GM06990 (cell line): Measurements from ENCODE around the gene FBXL5.

Source experiments
- DNase-seq: peaks from one replicate; pipeline ENCODE4 v3.0.0-alpha.2; 2011; ENCODE audit not compliant: insufficient read length; ENCODE audit errors: extremely low read depth
- H3K27me3 ChIP-seq: replicated peaks from 2 replicates; pipeline ENCODE4 v1.6.0; 2011; ENCODE audit warnings: low read length; ENCODE audit not compliant: control insufficient read depth, insufficient read depth
- H3K36me3 ChIP-seq: 2 replicates; pipeline ENCODE4 v1.5.1; 2011; ENCODE audit warnings: low read length; ENCODE audit not compliant: control insufficient read depth, insufficient read depth
- H3K4me3 ChIP-seq: replicated peaks from 2 replicates; pipeline ENCODE4 v1.5.1; 2011; ENCODE audit warnings: low read depth, mild to moderate bottlenecking, control low read depth, low read length
- CTCF ChIP-seq: IDR thresholded peaks from 2 replicates; pipeline ENCODE4 v1.5.1; 2011; ENCODE audit warnings: low read length, control low read depth, mild to moderate bottlenecking, inconsistent platforms; ENCODE audit not compliant: insufficient read depth, poor library complexity, severe bottlenecking

FBXL5 gene, protein sequence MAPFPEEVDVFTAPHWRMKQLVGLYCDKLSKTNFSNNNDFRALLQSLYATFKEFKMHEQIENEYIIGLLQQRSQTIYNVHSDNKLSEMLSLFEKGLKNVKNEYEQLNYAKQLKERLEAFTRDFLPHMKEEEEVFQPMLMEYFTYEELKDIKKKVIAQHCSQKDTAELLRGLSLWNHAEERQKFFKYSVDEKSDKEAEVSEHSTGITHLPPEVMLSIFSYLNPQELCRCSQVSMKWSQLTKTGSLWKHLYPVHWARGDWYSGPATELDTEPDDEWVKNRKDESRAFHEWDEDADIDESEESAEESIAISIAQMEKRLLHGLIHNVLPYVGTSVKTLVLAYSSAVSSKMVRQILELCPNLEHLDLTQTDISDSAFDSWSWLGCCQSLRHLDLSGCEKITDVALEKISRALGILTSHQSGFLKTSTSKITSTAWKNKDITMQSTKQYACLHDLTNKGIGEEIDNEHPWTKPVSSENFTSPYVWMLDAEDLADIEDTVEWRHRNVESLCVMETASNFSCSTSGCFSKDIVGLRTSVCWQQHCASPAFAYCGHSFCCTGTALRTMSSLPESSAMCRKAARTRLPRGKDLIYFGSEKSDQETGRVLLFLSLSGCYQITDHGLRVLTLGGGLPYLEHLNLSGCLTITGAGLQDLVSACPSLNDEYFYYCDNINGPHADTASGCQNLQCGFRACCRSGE

GRCh38 chr4:15655223-15656037, at the start of gene FBXL5:
FBXL5 (minus strand) TSS chr4:15655357; CDS start chr4:15655287, 70 bp downstream.
- TF ChIP-seq CTCF: no peak
- DNase-seq: peak; percentile 92
- Histone ChIP-seq H3K27me3 (no peaks in the 10 kb centered on the region), H3K4me3 (peak within 1 kb of the TSS; percentile 78), H3K36me3 (no peaks in the 10 kb centered on the region)

DNA sequence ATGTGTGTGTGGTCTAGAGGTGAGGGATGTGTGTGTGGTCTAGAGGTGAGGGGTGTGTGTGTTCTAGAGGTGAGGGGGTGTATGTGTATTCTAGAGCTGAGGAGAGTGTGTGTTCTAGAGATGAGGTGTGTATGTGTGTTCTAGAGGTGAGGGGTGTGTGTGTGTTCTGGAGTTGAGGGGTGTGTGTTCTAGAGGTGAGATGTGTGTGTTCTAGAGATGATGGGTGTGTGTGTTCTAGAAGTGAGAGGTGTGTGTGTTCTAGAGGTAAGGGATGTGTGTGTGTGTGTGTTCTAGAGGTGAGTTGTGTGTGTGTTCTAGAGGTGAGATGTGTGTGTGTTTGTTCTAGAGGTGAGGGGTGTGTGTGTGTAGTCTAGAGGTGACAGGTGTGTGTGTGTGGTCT, 49.0 kb upstream of the FBXL5 start:
- no peak for DNase-seq
- Histone ChIP-seq H3K36me3 (no peaks in the 10 kb centered on the region), H3K4me3 (no peak overlapping the region), H3K27me3 (no peaks in the 10 kb centered on the region)
- no peak for TF ChIP-seq CTCF

- DNase-seq: no peak
- no peaks in the 10 kb centered on the region for H3K27me3 ChIP-seq
- no peak overlapping the region for H3K4me3 ChIP-seq
- TF ChIP-seq CTCF: no peak
- H3K36me3 ChIP-seq: no peaks in the 10 kb centered on the region
These were observed 48.3 kb upstream of the FBXL5 start for GRCh38 chr4:15703439-15703838.

DNA sequence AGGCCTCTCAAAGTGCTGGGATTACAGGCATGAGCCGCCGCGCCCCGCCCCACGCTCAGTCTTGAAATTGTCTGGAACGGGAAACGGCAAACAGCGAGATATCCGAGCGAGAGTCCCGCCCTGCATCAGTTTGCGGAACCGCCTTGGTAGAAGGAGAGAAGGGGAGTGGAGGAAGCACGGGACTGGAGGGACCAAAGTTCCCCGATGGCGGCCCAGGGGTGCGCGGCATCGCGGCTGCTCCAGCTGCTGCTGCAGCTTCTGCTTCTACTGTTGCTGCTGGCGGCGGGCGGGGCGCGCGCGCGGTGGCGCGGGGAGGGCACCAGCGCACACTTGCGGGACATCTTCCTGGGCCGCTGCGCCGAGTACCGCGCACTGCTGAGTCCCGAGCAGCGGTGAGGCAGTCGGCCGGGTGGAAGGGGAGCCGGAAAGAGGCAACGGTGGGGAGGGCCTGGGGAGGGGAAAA, 47.8 kb upstream of the FBXL5 start, which contains the start of gene BST1:
Gene BST1, plus strand, starts transcription at position 125 of the 463 bp plus-strand sequence. Its CDS starts 80 bp downstream, at position 205.
- Histone ChIP-seq H3K36me3 (no peaks in the 10 kb centered on the region), H3K4me3 (peak within 1 kb of the TSS; percentile 49), H3K27me3 (no peaks in the 10 kb centered on the region)
- no peak for TF ChIP-seq CTCF
- peak; percentile 51 for DNase-seq

DNA sequence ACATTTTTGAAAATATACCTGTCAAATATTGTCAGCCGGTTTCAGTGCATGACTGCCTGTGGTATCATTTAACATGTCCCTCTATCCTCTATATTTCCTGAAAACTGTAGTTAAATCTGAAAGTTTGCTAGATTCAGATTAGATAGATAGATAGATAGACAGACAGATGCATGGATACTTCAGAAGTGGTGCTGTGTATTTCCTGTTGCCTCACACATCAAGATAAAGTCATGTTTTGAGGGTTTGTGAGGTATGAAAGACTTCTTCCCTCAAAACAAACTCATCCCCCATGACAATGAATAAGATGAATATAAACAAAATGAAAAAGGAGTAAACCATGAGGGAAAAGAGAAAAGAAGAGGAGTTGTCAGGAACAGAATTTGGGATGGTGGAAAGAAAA, 41.7 kb upstream of the FBXL5 start:
- no peak for DNase-seq
- Histone ChIP-seq H3K27me3 (no peaks in the 10 kb centered on the region), H3K36me3 (no peaks in the 10 kb centered on the region), H3K4me3 (no peak overlapping the region)
- TF ChIP-seq CTCF: no peak
